Measurements from ENCODE around the gene C16orf89. TPM values are rescaled to one million over a fixed set of nuclear protein-coding genes. Genes with fewer than 3 reads are reported as not detected.
A peak's percentile ranks its signal among the peaks of the same experiment; 100 is the strongest.

C16orf89 gene
- total and polyA plus RNA-seq, 2 experiments from 2014 or later: 2.8 to 4.4 TPM

DNA sequence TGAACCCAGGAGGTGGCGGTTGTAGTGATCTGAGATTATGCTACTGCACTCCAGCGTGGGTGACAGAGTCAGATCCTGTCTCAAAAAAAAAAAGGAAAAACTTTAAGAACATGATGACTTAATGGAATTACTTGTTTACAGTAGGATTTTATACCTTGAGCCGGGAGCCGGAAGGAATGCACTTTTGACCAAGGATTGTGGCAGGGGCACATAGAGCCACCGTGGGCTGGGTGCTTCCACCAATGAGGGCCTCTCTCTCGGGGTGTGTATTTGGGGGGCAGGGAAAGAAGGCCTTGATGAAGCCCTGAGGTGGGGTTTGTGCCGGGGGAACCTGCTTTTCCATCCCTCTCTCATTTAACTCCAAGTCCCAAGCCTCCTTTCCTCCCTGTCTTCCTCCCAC lies 25.3 kb downstream of the C16orf89 start:
- peaks cover 17% of the 10 kb centered on the region for H3F3A ChIP-seq (replicated peaks; ENCODE audit: low read depth)
- Mint-ChIP-seq H3K9me3 (no peaks in the 10 kb centered on the region), H3K4me1 (peaks cover 29% of the 10 kb centered on the region), H3K4me3 (no peak overlapping the region), H3K36me3 (ENCODE audit: low read depth) (no peaks in the 10 kb centered on the region; the same call in 2 of the 3 replicates), H3K27ac (peak overlapping the region; percentile 53; the same call in 1 of the 2 replicates), H3K27me3 (ENCODE audit: insufficient read depth, low read depth, poor library complexity) (peaks cover 14% of the 10 kb centered on the region)
- no peak for ATAC-seq
- H3K79me2 ChIP-seq (replicated peaks; ENCODE audit: insufficient read depth): no peaks in the 10 kb centered on the region
- TF ChIP-seq JUNB (IDR thresholded peaks at IDR 0.05; ENCODE audit: unreplicated experiment) (no peak), ZNF114 (CRISPR knock-in tag; IDR thresholded peaks at IDR 0.05) (no peak), STAT1 (IDR thresholded peaks at IDR 0.05; ENCODE audit: unreplicated experiment) (no peak), NANOG (IDR thresholded peaks at IDR 0.05; ENCODE audit: borderline replicate concordance) (no peak), POLR2AphosphoS5 (IDR thresholded peaks at IDR 0.05; ENCODE audit: low read depth) (no peak), EZH2phosphoT487 (IDR thresholded peaks at IDR 0.05; ENCODE audit: unreplicated experiment) (no peak), CREB1 (CRISPR knock-in tag; IDR thresholded peaks at IDR 0.05; ENCODE audit: low read depth) (no peak)
- TF ChIP-seq, protein P1, sequence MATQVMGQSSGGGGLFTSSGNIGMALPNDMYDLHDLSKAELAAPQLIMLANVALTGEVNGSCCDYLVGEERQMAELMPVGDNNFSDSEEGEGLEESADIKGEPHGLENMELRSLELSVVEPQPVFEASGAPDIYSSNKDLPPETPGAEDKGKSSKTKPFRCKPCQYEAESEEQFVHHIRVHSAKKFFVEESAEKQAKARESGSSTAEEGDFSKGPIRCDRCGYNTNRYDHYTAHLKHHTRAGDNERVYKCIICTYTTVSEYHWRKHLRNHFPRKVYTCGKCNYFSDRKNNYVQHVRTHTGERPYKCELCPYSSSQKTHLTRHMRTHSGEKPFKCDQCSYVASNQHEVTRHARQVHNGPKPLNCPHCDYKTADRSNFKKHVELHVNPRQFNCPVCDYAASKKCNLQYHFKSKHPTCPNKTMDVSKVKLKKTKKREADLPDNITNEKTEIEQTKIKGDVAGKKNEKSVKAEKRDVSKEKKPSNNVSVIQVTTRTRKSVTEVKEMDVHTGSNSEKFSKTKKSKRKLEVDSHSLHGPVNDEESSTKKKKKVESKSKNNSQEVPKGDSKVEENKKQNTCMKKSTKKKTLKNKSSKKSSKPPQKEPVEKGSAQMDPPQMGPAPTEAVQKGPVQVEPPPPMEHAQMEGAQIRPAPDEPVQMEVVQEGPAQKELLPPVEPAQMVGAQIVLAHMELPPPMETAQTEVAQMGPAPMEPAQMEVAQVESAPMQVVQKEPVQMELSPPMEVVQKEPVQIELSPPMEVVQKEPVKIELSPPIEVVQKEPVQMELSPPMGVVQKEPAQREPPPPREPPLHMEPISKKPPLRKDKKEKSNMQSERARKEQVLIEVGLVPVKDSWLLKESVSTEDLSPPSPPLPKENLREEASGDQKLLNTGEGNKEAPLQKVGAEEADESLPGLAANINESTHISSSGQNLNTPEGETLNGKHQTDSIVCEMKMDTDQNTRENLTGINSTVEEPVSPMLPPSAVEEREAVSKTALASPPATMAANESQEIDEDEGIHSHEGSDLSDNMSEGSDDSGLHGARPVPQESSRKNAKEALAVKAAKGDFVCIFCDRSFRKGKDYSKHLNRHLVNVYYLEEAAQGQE (IDR thresholded peaks at IDR 0.05; ENCODE audit: unreplicated experiment): no peak
- TF ChIP-seq, protein P2, sequence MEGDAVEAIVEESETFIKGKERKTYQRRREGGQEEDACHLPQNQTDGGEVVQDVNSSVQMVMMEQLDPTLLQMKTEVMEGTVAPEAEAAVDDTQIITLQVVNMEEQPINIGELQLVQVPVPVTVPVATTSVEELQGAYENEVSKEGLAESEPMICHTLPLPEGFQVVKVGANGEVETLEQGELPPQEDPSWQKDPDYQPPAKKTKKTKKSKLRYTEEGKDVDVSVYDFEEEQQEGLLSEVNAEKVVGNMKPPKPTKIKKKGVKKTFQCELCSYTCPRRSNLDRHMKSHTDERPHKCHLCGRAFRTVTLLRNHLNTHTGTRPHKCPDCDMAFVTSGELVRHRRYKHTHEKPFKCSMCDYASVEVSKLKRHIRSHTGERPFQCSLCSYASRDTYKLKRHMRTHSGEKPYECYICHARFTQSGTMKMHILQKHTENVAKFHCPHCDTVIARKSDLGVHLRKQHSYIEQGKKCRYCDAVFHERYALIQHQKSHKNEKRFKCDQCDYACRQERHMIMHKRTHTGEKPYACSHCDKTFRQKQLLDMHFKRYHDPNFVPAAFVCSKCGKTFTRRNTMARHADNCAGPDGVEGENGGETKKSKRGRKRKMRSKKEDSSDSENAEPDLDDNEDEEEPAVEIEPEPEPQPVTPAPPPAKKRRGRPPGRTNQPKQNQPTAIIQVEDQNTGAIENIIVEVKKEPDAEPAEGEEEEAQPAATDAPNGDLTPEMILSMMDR (conservative IDR thresholded peaks at IDR 0.05; ENCODE audit: low read depth in 2 of 2): no peak
- H4K20me1 ChIP-seq (replicated peaks; ENCODE audit: insufficient read depth): no peaks in the 10 kb centered on the region
- no peak overlapping the region for H3K27ac ChIP-seq (ENCODE audit: low read depth)
- peaks cover 24% of the 10 kb centered on the region for H3K4me1 ChIP-seq (ENCODE audit: insufficient read depth)
- H2AFZ ChIP-seq: no peak overlapping the region
- no peaks in the 10 kb centered on the region for H3K27me3 ChIP-seq (ENCODE audit: insufficient read depth)
- no peaks in the 10 kb centered on the region for H3K36me3 ChIP-seq (ENCODE audit: insufficient read depth)
- DNase-seq (ENCODE audit: low spot score): no peak
- H3K4me3 ChIP-seq: no peak overlapping the region
- H3K9me2 ChIP-seq (ENCODE audit: insufficient read depth): no peaks in the 10 kb centered on the region
- H3K4me2 ChIP-seq: no peak overlapping the region
